Measurements from ENCODE around the gene CGGBP1.
"Not testable (repeated sequence)": the region's sequence is repeated elsewhere in the genome, so short reads cannot be mapped to it uniquely, and the experiment has no call there.

Gene CGGBP1

GRCh38 chr3:88033808-88034207 is 25.0 kb downstream of the CGGBP1 start:
- DNase-seq: no peak

GRCh38 chr3:88033079-88033478 is 25.7 kb downstream of the CGGBP1 start:
- DNase-seq: no peak

- no peak for DNase-seq
These were observed 26.6 kb downstream of the CGGBP1 start for GRCh38 chr3:88032245-88032644.

GRCh38 chr3:88031642-88032077 is 27.1 kb downstream of the CGGBP1 start:
- no peak for DNase-seq

- no peak for DNase-seq
These were observed 28.6 kb downstream of the CGGBP1 start for GRCh38 chr3:88030210-88030609.

DNA sequence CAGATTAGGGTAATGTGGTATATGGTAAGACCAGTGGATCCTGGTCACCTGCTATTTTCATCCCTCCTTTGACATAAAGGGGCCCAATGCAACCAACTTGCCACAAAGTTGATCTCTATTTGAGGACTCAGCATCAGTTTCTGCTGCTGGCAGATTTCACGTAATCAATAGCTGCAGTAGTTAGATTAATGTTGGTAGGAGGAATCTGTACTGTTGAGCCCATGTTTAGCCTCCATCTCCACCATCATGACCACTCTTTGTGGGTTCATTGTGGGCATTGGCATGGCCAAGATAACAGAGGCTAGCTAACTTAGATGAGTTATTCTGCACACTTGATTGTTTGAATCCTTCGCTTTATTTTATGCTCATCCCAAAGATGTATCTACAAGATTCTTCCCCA is 29.9 kb downstream of the CGGBP1 start:
- DNase-seq: no peak

- no peak for DNase-seq
These were observed 33.7 kb downstream of the CGGBP1 start for GRCh38 chr3:88025001-88025552.

- no peak for DNase-seq
These were observed 39.8 kb downstream of the CGGBP1 start for GRCh38 chr3:88019024-88019423.

DNA sequence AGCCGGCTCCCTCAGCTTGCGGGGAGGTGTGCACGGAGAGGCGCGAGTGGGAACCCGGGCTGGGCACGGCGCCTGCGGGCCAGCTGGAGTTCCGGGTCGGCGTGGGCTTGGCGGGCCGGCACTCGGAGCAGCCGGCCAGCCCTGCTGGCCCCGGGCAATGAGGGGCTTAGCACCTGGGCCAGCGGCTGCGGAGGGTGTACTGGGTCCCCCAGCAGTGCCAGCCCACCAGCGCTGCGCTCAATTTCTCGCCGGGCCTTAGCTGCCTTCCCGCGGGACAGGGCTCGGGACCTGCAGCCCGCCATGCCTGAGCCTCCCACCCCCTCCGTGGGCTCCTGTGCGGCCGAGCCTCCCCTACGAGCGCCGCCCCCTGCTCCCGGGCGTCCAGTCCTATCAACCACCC is 43.1 kb downstream of the CGGBP1 start:
- not testable (repeated sequence) for DNase-seq

DNA sequence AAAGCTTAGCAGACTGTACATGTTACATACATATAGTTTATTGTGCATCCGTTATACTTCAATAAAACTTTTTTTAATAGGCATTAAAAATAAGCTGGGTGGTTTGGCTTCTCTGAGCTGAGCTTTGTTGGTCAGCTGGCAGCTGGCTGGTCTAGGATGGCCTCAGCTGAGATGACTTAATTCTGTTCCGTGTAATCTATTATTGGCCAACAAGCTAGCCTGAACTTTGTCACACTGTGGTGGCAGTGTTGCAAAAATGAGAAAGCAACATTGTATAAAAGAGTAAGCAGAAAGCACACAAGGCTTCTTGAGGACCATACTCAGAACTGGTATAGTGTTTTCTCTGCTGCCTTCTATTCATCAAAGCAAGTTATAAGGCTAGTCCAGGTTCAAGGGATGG is 45.2 kb downstream of the CGGBP1 start:
- no peak for DNase-seq

- no peak for DNase-seq
These were observed 48.0 kb downstream of the CGGBP1 start for GRCh38 chr3:88010810-88011209.

DNA sequence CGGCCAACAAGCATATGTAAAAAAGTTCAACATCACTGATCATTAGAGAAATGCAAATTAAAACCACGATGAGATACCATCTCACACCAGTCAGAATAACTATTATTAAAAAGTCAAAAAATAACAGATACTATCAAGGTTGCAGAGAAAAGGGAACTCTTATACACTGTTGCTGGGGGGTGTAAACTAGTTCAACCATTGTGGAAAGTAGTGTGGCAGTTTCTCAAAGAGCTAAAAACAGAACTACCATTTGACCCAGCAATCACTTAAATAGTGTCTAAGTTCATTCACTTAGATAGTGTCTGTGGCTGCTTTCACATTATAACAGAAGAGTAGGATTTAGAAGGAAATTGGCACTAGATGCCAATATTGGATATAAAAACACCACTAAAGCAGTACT is 49.7 kb downstream of the CGGBP1 start:
- DNase-seq: no peak

DNA sequence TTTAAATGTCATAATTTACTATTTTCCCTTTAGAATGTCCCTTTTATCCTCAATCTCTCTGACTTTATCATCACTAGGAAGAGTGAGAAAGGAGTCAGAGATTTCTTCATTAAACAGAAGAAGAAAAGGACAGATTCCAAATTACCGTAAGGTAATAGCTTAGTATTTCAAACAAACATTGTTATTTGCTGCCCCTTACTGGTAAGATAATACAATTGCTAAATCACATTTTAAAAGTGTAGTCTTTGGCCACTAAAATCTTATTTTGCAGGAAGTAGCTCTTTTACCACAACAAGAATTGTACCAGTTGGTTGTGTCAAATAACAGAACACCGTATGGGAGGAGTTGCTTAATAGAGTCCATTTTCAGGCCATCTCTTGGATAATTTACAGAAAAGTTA is 53.7 kb downstream of the CGGBP1 start:
- DNase-seq: peak; percentile 43

- peak; percentile 46 for DNase-seq
These were observed 55.6 kb downstream of the CGGBP1 start for GRCh38 chr3:88003115-88003755.

DNA sequence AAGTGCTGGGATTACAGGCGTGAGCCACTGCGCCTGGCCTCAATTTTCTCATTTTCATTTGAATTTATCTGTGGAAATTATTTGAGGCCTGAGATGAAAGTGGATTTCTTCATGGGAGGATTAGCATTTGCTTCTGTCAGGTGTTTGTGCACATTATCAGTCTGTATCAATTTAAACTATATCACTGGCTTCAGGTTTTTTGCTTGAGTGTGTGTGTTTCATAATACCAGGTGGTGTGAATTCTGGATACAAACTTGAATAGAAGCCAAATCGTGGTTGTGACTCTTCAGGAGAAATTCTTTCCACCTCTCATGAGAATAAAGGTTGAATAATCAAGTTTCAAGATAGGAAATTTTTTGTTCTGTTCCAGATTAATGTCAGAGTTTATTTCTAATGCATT is 56.4 kb downstream of the CGGBP1 start:
- no peak for DNase-seq

All from NCI-H82 (cell line).